IMR-90 (cell line): Measurements from ENCODE around the gene SEPHS2.

Experiments used
- MAFK ChIP-seq: IDR thresholded peaks from 2 replicates; pipeline ENCODE4 v1.6.1; 2012; ENCODE audit warnings: low read depth, low read length, improper control_type of control experiment
- TF ChIP-seq, protein P1 (sequence below): conservative IDR thresholded peaks from 2 replicates; pipeline ENCODE4 v1.5.1; 2012; ENCODE audit warnings: mild to moderate bottlenecking, low read depth, low read length, improper control_type of control experiment
- TF ChIP-seq, protein P2 (sequence below): fragments of 150-350 bp; IDR thresholded peaks from 2 replicates; pipeline ENCODE4 v1.6.1; 2016; ENCODE audit warnings: low read depth, mild to moderate bottlenecking, low read length, moderate library complexity, borderline replicate concordance

GRCh38 chr16:30494709-30495108 is 49.0 kb upstream of the SEPHS2 start:
- TF ChIP-seq, protein P1, sequence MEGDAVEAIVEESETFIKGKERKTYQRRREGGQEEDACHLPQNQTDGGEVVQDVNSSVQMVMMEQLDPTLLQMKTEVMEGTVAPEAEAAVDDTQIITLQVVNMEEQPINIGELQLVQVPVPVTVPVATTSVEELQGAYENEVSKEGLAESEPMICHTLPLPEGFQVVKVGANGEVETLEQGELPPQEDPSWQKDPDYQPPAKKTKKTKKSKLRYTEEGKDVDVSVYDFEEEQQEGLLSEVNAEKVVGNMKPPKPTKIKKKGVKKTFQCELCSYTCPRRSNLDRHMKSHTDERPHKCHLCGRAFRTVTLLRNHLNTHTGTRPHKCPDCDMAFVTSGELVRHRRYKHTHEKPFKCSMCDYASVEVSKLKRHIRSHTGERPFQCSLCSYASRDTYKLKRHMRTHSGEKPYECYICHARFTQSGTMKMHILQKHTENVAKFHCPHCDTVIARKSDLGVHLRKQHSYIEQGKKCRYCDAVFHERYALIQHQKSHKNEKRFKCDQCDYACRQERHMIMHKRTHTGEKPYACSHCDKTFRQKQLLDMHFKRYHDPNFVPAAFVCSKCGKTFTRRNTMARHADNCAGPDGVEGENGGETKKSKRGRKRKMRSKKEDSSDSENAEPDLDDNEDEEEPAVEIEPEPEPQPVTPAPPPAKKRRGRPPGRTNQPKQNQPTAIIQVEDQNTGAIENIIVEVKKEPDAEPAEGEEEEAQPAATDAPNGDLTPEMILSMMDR: no peak
- TF ChIP-seq, protein P2, sequence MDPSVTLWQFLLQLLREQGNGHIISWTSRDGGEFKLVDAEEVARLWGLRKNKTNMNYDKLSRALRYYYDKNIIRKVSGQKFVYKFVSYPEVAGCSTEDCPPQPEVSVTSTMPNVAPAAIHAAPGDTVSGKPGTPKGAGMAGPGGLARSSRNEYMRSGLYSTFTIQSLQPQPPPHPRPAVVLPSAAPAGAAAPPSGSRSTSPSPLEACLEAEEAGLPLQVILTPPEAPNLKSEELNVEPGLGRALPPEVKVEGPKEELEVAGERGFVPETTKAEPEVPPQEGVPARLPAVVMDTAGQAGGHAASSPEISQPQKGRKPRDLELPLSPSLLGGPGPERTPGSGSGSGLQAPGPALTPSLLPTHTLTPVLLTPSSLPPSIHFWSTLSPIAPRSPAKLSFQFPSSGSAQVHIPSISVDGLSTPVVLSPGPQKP: no peak
- no peak for TF ChIP-seq MAFK
